Rectal smooth muscle tissue (tissue), 1 donor: ENCODE data around the gene MYLK4.

Experiments used
- H3K27ac ChIP-seq: one replicate; pipeline ENCODE4 v1.7.0; 2013; ENCODE audit warnings: low read depth, low read length, inconsistent platforms
- H3K27me3 ChIP-seq: one replicate; pipeline ENCODE4 v1.7.0; 2013; ENCODE audit warnings: low read length; ENCODE audit not compliant: control insufficient read depth, insufficient read depth
- H3K36me3 ChIP-seq: one replicate; pipeline ENCODE4 v1.7.0; 2013; ENCODE audit warnings: low read length; ENCODE audit not compliant: control insufficient read depth, insufficient read depth
- H3K4me1 ChIP-seq: one replicate; pipeline ENCODE4 v1.7.0; 2013; ENCODE audit warnings: low read length; ENCODE audit not compliant: control insufficient read depth, insufficient read depth
- H3K4me3 ChIP-seq: one replicate; pipeline ENCODE4 v1.7.0; 2013; ENCODE audit warnings: low read length
- H3K9ac ChIP-seq: one replicate; pipeline ENCODE4 v1.7.0; 2013; ENCODE audit warnings: low read length

The MYLK4 gene

DNA sequence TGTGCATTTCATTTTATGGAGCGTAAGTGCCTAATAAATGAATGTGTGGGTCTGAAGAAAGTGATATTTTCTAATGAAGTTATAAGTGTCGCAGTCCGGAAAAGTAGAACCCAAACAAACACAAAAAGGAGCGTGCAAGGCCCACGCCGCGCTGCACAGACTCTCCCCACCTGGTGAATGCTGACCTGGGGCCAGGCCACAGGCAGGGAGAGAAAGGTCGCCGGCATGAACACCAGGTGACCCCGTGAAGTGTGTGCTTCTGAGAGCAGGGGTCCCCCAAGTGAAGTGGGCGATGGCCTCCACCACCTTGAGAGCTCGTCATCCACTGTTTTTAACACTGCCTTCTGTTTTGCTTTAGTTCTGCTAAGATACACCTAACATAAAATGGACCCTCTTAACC lies 114.8 kb downstream of the MYLK4 start:
- Histone ChIP-seq H3K27ac (no peak overlapping the region), H3K27me3 (no peaks in the 10 kb centered on the region), H3K36me3 (no peaks in the 10 kb centered on the region), H3K4me3 (no peak overlapping the region), H3K4me1 (peaks cover 6% of the 10 kb centered on the region), H3K9ac (no peak overlapping the region)

- Histone ChIP-seq H3K36me3 (no peaks in the 10 kb centered on the region), H3K27me3 (no peaks in the 10 kb centered on the region), H3K4me3 (peak overlapping the region; percentile 58), H3K27ac (no peak overlapping the region), H3K4me1 (peaks cover 6% of the 10 kb centered on the region), H3K9ac (no peak overlapping the region)
Measured at GRCh38 chr6:2634139-2634964, 116.4 kb downstream of the MYLK4 start.

- no peaks in the 10 kb centered on the region for H3K27me3 ChIP-seq
- H3K9ac ChIP-seq, result no peak overlapping the region
- H3K4me3 ChIP-seq, result peak overlapping the region; percentile 58
- H3K27ac ChIP-seq, result no peak overlapping the region
- peaks cover 6% of the 10 kb centered on the region for H3K4me1 ChIP-seq
- H3K36me3 ChIP-seq, result no peaks in the 10 kb centered on the region
Measured at GRCh38 chr6:2633736-2634135, 117.0 kb downstream of the MYLK4 start.

- no peak overlapping the region for H3K9ac ChIP-seq
- peaks cover 6% of the 10 kb centered on the region for H3K4me1 ChIP-seq
- no peaks in the 10 kb centered on the region for H3K27me3 ChIP-seq
- H3K36me3 ChIP-seq, result no peaks in the 10 kb centered on the region
- H3K4me3 ChIP-seq, result no peak overlapping the region
- no peak overlapping the region for H3K27ac ChIP-seq
Measured at GRCh38 chr6:2632976-2633584, 117.6 kb downstream of the MYLK4 start.

- Histone ChIP-seq H3K4me3 (no peak overlapping the region), H3K4me1 (peaks cover 6% of the 10 kb centered on the region), H3K9ac (no peak overlapping the region), H3K27me3 (no peaks in the 10 kb centered on the region), H3K27ac (no peak overlapping the region), H3K36me3 (no peaks in the 10 kb centered on the region)
Measured at GRCh38 chr6:2632368-2632767, 118.4 kb downstream of the MYLK4 start.

DNA sequence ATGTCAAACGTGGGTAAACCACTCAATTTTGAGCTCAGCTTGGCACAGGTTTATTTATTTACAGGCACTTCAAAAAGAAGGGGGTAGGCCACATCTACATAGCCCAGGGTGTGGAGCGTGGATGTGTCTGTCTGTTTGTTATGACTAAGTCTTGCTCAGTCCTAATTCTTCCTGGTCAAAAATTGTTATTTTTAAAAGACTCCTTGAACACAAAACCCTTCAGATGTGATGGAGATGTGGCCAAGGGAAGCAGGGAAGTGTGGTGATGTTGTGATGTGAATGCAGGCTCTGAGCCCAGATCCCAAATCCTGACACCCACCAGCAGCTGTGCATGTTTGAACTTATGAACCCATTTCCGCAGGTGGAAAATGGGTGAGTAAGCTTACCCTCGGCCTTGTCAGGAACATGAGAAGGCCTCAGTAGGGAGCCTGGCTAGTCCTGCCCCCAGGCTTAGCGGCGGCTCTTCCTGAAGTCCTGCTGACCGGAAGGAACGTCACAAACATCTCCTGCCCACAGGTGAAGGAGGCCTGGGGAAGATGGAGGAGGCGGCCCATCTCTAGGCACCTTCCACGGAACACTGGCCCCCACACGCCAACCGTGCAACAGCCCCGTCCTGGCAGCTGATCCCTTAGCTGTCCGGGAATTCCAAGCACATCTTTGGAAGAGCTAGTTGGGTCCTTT lies 119.7 kb downstream of the MYLK4 start:
- Histone ChIP-seq H3K27ac (no peak overlapping the region), H3K9ac (no peak overlapping the region), H3K4me1 (peaks cover 6% of the 10 kb centered on the region), H3K36me3 (no peaks in the 10 kb centered on the region), H3K27me3 (no peaks in the 10 kb centered on the region), H3K4me3 (no peak overlapping the region)

GRCh38 chr6:2630359-2630758 lies 120.4 kb downstream of the MYLK4 start:
- H3K27ac ChIP-seq, result no peak overlapping the region
- H3K4me1 ChIP-seq, result peaks cover 6% of the 10 kb centered on the region
- H3K4me3 ChIP-seq, result no peak overlapping the region
- no peaks in the 10 kb centered on the region for H3K27me3 ChIP-seq
- H3K36me3 ChIP-seq, result no peaks in the 10 kb centered on the region
- H3K9ac ChIP-seq, result no peak overlapping the region

GRCh38 chr6:2626401-2626800 lies 124.3 kb downstream of the MYLK4 start:
- Histone ChIP-seq H3K27ac (no peak overlapping the region), H3K9ac (no peak overlapping the region), H3K27me3 (no peaks in the 10 kb centered on the region), H3K4me3 (no peak overlapping the region), H3K4me1 (no peaks in the 10 kb centered on the region), H3K36me3 (no peaks in the 10 kb centered on the region)

GRCh38 chr6:2625581-2625980 lies 125.1 kb downstream of the MYLK4 start:
- H3K27ac ChIP-seq, result no peak overlapping the region
- no peaks in the 10 kb centered on the region for H3K27me3 ChIP-seq
- no peaks in the 10 kb centered on the region for H3K36me3 ChIP-seq
- no peaks in the 10 kb centered on the region for H3K4me1 ChIP-seq
- H3K9ac ChIP-seq, result no peak overlapping the region
- no peak overlapping the region for H3K4me3 ChIP-seq

- H3K36me3 ChIP-seq, result no peaks in the 10 kb centered on the region
- no peak overlapping the region for H3K9ac ChIP-seq
- H3K4me3 ChIP-seq, result no peak overlapping the region
- H3K27ac ChIP-seq, result no peak overlapping the region
- no peaks in the 10 kb centered on the region for H3K4me1 ChIP-seq
- no peaks in the 10 kb centered on the region for H3K27me3 ChIP-seq
Measured at GRCh38 chr6:2624177-2624576, 126.5 kb downstream of the MYLK4 start.

GRCh38 chr6:2623295-2623694 lies 127.4 kb downstream of the MYLK4 start:
- Histone ChIP-seq H3K27ac (no peak overlapping the region), H3K27me3 (no peaks in the 10 kb centered on the region), H3K9ac (no peak overlapping the region), H3K36me3 (no peaks in the 10 kb centered on the region), H3K4me1 (no peaks in the 10 kb centered on the region), H3K4me3 (no peak overlapping the region)

GRCh38 chr6:2622671-2623070 lies 128.1 kb downstream of the MYLK4 start:
- H3K36me3 ChIP-seq, result no peaks in the 10 kb centered on the region
- no peak overlapping the region for H3K27ac ChIP-seq
- H3K27me3 ChIP-seq, result no peaks in the 10 kb centered on the region
- H3K4me1 ChIP-seq, result no peaks in the 10 kb centered on the region
- no peak overlapping the region for H3K4me3 ChIP-seq
- H3K9ac ChIP-seq, result no peak overlapping the region
